Ureter (tissue), 1 donor: ENCODE results near the gene TEX14. TPM values are rescaled to one million over a fixed set of nuclear protein-coding genes. Genes with fewer than 3 reads are reported as not detected.
"Not testable (repeated sequence)": the region's sequence is repeated elsewhere in the genome, so short reads cannot be mapped to it uniquely, and the experiment has no call there.

Experiments
- DNase-seq: peaks from one replicate; pipeline ENCODE4 v3.0.0-alpha.2; 2020; ENCODE audit warnings: low spot score
- total RNA-seq: library from RNA; stranded (reverse); gene quantifications from one replicate; pipeline ENCODE4 v1.2.4, GENCODE V29; 2023
- donor health status: DM: yes; HTN: yes; CAD: no.

TEX14 gene
- total RNA-seq, 1 donor from 2014 or later = 0.55 TPM

GRCh38 chr17:58568044-58568799 lies 123.6 kb downstream of the TEX14 start:
- DNase-seq = no peak

GRCh38 chr17:58565389-58566311 lies 126.2 kb downstream of the TEX14 start:
- DNase-seq = no peak

GRCh38 chr17:58564971-58565370 lies 126.9 kb downstream of the TEX14 start:
- no peak for DNase-seq

- no peak for DNase-seq
Observed at GRCh38 chr17:58564243-58564642, 127.6 kb downstream of the TEX14 start.

GRCh38 chr17:58560511-58560910 lies 131.3 kb downstream of the TEX14 start:
- DNase-seq = no peak

GRCh38 chr17:58557981-58558380 lies 133.9 kb downstream of the TEX14 start:
- DNase-seq = no peak

GRCh38 chr17:58556833-58557250 lies 135.0 kb downstream of the TEX14 start:
- DNase-seq = no peak

GRCh38 chr17:58555109-58555508 lies 136.7 kb downstream of the TEX14 start:
- not testable (repeated sequence) for DNase-seq

GRCh38 chr17:58541249-58541648 lies 150.6 kb downstream of the TEX14 start:
- no peak for DNase-seq

- no peak for DNase-seq
Observed at GRCh38 chr17:58539698-58540097, 152.1 kb downstream of the TEX14 start.

- DNase-seq = no peak
Observed at GRCh38 chr17:58538811-58539409, 152.9 kb downstream of the TEX14 start.

- DNase-seq = no peak
Observed at GRCh38 chr17:58537266-58537665, 154.6 kb downstream of the TEX14 start.

GRCh38 chr17:58536542-58536941 lies 155.3 kb downstream of the TEX14 start:
- DNase-seq = no peak

GRCh38 chr17:58535431-58535830 lies 156.4 kb downstream of the TEX14 start:
- DNase-seq = no peak

GRCh38 chr17:58534901-58535421 lies 156.9 kb downstream of the TEX14 start:
- no peak for DNase-seq

GRCh38 chr17:58534331-58534730 lies 157.5 kb downstream of the TEX14 start:
- no peak for DNase-seq

GRCh38 chr17:58533616-58534188 lies 158.1 kb downstream of the TEX14 start:
- no peak for DNase-seq

GRCh38 chr17:58532555-58532951 lies 159.3 kb downstream of the TEX14 start:
- no peak for DNase-seq

- no peak for DNase-seq
Observed at GRCh38 chr17:58531661-58532554, 159.9 kb downstream of the TEX14 start.

GRCh38 chr17:58531122-58531521 lies 160.7 kb downstream of the TEX14 start:
- no peak for DNase-seq

- DNase-seq = no peak
Observed at GRCh38 chr17:58530655-58531054, 161.2 kb downstream of the TEX14 start.
